Measurements from ENCODE around the gene MARCHF3. TPM values are rescaled to one million over a fixed set of nuclear protein-coding genes. Genes with fewer than 3 reads are reported as not detected.

The MARCHF3 gene
- total and polyA plus RNA-seq, 7 donors, result 4.4 to 31.8 (median 14.6) TPM

DNA sequence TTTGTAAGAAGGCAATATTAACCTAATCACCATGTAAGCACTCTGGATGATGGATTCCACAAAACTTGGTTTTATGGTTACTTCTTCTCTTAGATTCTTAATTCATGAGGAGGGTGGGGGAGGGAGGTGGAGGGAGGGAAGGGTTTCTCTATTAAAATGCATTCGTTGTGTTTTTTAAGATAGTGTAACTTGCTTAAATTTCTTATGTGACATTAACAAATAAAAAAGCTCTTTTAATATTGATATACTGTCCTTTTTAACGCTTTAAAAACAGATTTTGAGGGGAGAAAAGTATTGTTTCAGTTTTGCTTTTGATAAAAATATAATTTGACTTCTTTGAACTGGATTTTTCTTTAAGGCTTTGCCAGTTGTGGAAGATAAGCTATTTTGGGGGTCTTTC is 193.6 kb downstream of the MARCHF3 start:
- Histone ChIP-seq H3K4me1 (no peaks in the 10 kb centered on the region), H3K4me3 (no peak overlapping the region), H3K27ac (no peak overlapping the region), H3K27me3 (no peaks in the 10 kb centered on the region), H3K36me3 (no peaks in the 10 kb centered on the region), H3K9me3 (no peaks in the 10 kb centered on the region)
- WGBS, 2 donors, result 93 to 94% methylated on average over 2 of the region's 2 CpGs
- intact Hi-C loops (cut with DNase I), result loop anchor here (5.0 kb wide), 1 partner anchor 656 kb away; no protein-coding TSS in a partner anchor
- no peak for DNase-seq
- TF ChIP-seq POLR2AphosphoS5 (IDR thresholded peaks at IDR 0.05) (no peak), EP300 (IDR thresholded peaks at IDR 0.05) (no peak), POLR2A (IDR thresholded peaks at IDR 0.05) (no peak)
- TF ChIP-seq, protein P1, sequence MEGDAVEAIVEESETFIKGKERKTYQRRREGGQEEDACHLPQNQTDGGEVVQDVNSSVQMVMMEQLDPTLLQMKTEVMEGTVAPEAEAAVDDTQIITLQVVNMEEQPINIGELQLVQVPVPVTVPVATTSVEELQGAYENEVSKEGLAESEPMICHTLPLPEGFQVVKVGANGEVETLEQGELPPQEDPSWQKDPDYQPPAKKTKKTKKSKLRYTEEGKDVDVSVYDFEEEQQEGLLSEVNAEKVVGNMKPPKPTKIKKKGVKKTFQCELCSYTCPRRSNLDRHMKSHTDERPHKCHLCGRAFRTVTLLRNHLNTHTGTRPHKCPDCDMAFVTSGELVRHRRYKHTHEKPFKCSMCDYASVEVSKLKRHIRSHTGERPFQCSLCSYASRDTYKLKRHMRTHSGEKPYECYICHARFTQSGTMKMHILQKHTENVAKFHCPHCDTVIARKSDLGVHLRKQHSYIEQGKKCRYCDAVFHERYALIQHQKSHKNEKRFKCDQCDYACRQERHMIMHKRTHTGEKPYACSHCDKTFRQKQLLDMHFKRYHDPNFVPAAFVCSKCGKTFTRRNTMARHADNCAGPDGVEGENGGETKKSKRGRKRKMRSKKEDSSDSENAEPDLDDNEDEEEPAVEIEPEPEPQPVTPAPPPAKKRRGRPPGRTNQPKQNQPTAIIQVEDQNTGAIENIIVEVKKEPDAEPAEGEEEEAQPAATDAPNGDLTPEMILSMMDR (IDR thresholded peaks at IDR 0.05), result no peak

DNA sequence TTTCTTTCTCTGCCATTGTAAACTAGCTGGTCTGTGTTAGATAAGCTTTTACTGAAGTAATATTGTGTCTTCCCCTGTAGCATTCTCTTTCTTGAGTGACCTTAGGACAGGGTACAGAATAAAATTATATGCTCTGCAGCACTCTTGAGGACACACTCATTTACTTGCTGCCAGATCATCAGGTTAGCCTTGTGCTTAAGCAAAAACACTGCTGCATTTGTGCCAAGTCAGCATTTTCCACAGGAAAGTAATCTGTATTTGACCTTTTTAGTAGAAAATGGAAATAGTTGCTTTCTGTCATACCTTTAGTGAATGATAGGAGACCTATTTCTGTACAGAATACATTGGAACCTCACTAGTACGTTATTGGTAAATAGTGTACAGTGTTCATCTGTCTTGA is 199.2 kb downstream of the MARCHF3 start:
- TF ChIP-seq POLR2A (IDR thresholded peaks at IDR 0.05) (no peak), EP300 (IDR thresholded peaks at IDR 0.05) (no peak), POLR2AphosphoS5 (IDR thresholded peaks at IDR 0.05) (no peak)
- TF ChIP-seq, protein P1 (IDR thresholded peaks at IDR 0.05), result no peak
- Histone ChIP-seq H3K4me3 (no peak overlapping the region), H3K36me3 (no peaks in the 10 kb centered on the region), H3K9me3 (no peaks in the 10 kb centered on the region), H3K27ac (no peak overlapping the region), H3K4me1 (no peaks in the 10 kb centered on the region), H3K27me3 (no peaks in the 10 kb centered on the region)
- intact Hi-C loops (cut with DNase I), result no loop called here
- 93 to 96% methylated on average over 1 of the region's 1 CpG for WGBS, 2 donors
- no peak for DNase-seq

DNA sequence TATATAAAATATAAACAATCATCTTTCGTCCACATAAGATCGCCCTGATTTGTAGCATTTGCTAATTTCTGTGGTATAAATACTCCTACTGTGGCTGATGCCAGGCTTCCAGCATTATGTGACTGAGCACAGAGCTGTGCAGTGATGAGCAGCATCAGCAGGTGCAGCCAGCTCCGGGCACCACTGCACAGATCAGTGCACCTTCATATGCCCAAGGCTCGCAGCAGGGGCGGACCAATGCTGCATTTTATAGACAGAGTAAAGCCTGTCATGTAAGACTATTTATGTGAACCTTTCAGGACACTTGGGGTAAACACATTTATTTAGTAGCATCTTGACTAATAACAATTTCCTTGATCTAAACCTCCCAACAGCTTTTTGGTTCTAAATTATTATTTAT is 200.3 kb downstream of the MARCHF3 start:
- 84 to 94% methylated on average over 5 of the region's 5 CpGs for WGBS, 2 donors
- intact Hi-C loops (cut with DNase I), result no loop called here
- TF ChIP-seq EP300 (IDR thresholded peaks at IDR 0.05) (no peak), POLR2A (IDR thresholded peaks at IDR 0.05) (no peak), POLR2AphosphoS5 (IDR thresholded peaks at IDR 0.05) (no peak)
- TF ChIP-seq, protein P1 (IDR thresholded peaks at IDR 0.05), result no peak

DNA sequence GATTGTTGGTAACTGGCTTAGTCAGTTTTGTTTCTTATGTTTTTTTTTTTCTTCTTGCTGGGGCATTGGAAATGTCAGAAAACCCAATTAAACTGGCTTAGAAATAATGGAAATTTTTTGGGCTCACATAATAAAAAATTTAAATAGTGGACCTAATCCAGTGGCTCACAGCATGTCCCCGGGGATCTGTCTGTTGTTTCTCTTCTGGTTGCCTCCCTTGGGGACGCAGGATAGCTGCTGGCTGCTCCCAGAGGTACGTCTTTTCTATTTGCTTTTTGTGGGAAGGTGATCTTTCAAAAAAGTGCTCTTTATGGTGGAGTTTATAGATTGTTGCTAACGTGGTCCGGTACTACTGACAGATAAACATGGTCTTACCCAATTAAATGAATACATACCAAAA is 201.3 kb downstream of the MARCHF3 start:
- H3K27me3 ChIP-seq, result no peaks in the 10 kb centered on the region
- intact Hi-C loops (cut with DNase I), result no loop called here
- no peaks in the 10 kb centered on the region for H3K9me3 ChIP-seq
- no peak overlapping the region for H3K27ac ChIP-seq
- DNase-seq, result no peak
- TF ChIP-seq POLR2A (IDR thresholded peaks at IDR 0.05) (no peak), EP300 (IDR thresholded peaks at IDR 0.05) (no peak), POLR2AphosphoS5 (IDR thresholded peaks at IDR 0.05) (no peak)
- TF ChIP-seq, protein P1 (IDR thresholded peaks at IDR 0.05), result no peak
- no peak overlapping the region for H3K4me3 ChIP-seq
- no peaks in the 10 kb centered on the region for H3K4me1 ChIP-seq
- no peaks in the 10 kb centered on the region for H3K36me3 ChIP-seq
- 86 to 92% methylated on average over 5 of the region's 5 CpGs for WGBS, 2 donors

More for the DNA sequence above, 200.3 kb downstream of the MARCHF3 start:
- Histone ChIP-seq H3K9me3 (no peaks in the 10 kb centered on the region), H3K27me3 (no peaks in the 10 kb centered on the region), H3K4me3 (no peak overlapping the region), H3K4me1 (no peaks in the 10 kb centered on the region), H3K36me3 (no peaks in the 10 kb centered on the region), H3K27ac (no peak overlapping the region)
- DNase-seq, result no peak

DNA sequence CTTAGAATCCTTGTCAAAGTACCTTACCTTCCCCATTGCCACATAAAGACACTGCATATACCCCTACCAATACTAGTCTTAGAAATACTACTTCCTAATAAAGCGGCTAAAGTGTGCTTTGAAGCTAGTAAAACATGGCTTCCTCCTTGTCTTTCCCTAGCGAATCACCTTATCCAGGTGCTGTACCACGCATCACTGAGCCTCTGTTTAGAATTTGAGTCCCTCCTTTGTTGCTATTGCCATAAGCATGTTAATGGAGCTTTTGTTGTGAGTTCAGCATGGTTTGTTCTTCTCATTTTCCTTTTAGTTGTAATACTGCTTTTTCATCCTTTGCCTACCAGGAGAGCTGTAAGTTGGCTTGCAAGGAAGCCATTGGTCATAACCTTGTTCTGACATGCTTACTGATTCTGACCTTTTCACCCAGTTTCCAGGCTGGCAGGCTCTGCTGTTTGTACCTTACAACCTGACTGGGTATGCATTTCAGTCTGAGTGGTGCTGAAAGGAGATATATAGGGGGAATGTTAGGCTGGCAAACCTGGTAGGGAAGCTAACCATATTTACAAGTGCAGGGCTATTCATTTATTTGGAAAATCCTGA is 203.6 kb downstream of the MARCHF3 start:
- WGBS, 2 donors, result 65 to 79% methylated on average over 3 of the region's 3 CpGs
- no peak overlapping the region for H3K4me3 ChIP-seq
- TF ChIP-seq POLR2AphosphoS5 (IDR thresholded peaks at IDR 0.05) (no peak), POLR2A (IDR thresholded peaks at IDR 0.05) (no peak), EP300 (IDR thresholded peaks at IDR 0.05) (no peak)
- TF ChIP-seq, protein P1 (IDR thresholded peaks at IDR 0.05), result no peak
- no peaks in the 10 kb centered on the region for H3K9me3 ChIP-seq
- no peaks in the 10 kb centered on the region for H3K27me3 ChIP-seq
- no peak overlapping the region for H3K27ac ChIP-seq
- intact Hi-C loops (cut with DNase I), result no loop called here
- DNase-seq, result no peak
- H3K4me1 ChIP-seq, result no peaks in the 10 kb centered on the region
- no peaks in the 10 kb centered on the region for H3K36me3 ChIP-seq
